ENCODE measurements around the gene TMEM151A.
"Not testable (repeated sequence)": the region's sequence is repeated elsewhere in the genome, so short reads cannot be mapped to it uniquely, and the experiment has no call there.

The TMEM151A gene
- total RNA-seq = 0.22 to 0.26 reads per million in 2 donors

- DNase-seq = no peak
These were observed at the start of gene TMEM151A for GRCh38 chr11:66291706-66292542. TSS of gene TMEM151A (plus strand) at chr11:66291894. CDS start at chr11:66292014, 120 bp downstream.

DNA sequence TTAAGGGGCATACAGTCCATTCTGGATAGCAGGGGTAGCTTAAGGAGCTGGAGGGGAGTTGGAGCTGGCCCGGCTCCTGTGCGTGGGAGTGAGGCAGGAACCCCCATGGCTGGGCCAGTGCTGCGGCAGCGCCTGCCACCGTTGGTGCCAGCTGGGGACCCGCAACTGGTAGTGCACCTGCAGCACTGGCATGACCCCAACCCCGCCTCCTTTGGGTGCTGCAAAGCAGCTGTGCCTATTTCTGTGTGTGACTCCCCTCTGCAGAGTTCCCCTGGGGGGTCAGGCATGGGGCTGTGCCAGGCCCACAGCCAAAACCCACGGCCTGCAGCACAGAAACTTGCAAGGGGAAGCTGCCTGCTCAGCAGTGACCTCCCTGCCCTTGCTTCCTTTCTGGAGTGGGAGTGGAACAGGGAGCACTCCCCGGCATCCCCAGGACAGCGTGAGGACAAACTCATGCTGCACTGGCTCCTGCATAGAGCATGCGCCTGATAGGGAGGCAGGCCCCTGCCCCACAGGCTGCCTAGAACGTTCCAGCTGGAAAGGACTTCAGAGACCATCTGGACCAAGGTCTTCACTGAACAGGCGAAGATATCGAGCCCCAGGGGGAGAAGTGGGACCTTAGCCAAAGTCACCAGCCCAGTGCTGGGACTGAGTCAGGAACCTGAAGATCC lies 49.5 kb upstream of the TMEM151A start:
- DNase-seq = no peak

DNA sequence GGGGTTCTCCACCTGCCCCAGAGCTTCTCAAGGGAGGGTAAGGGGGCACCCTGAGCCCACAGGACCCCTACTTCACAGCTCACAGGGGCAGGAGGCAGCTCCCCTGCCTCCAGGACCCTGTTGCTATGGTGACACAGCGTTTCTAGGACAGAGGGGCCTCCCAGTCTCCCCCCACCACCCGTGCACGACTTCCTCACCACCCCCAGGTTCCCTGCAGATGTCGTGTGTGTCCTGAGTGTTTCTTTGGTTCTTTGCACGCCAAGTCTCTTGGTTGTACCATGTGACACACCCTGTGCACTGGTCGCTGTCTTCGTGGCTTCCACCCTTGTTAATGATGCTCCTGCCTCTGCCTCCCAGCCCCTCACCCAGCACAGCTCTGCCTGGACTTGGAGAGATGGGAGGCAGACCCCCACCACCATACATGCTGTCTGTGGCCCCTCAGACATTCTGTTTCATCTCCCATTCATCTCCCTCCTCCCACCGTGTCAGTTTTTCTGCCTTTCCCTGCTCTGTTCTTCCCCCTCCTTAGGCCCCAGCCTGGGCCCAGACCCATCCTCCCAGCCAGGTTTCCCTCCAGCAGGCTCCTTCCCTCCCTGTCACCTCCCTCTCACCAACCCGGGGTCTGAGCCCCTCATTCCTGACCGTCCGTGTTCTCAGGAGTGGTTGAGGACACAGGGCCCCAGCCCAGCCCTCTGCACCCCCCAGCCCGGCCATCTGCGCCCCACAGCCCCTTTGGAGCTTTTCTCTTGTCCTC lies 47.7 kb upstream of the TMEM151A start:
- no peak for DNase-seq

GRCh38 chr11:66247295-66247694 lies 44.4 kb upstream of the TMEM151A start:
- DNase-seq = no peak

- DNase-seq = no peak
These were observed 43.9 kb upstream of the TMEM151A start for GRCh38 chr11:66247801-66248200.

DNA sequence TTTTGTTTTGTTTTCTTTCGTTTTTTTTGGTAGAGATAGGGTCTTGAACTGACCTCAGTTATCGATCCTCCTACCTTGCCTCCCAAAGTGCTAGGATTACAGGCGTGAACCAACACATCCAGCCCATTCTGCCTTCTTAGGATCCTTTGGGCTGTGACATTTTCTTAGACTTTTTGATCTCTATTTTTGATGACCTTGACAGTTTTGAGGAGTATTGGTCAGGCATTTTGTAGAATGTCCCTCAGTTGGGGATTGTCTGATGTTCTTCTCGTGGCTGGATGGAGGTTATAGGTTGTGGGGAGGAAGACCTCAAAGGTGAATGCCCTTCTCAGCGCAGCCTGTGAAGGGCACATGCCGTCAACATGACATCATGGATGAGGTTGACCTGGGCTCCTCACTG lies 42.8 kb upstream of the TMEM151A start:
- DNase-seq = no peak

- no peak for DNase-seq
These were observed 39.9 kb upstream of the TMEM151A start for GRCh38 chr11:66251809-66252208.

GRCh38 chr11:66253081-66253480 lies 38.6 kb upstream of the TMEM151A start:
- not testable (repeated sequence) for DNase-seq

- no peak for DNase-seq
These were observed 33.2 kb upstream of the TMEM151A start for GRCh38 chr11:66258473-66258893.

- no peak for DNase-seq
These were observed 32.5 kb upstream of the TMEM151A start for GRCh38 chr11:66259225-66259624.

DNA sequence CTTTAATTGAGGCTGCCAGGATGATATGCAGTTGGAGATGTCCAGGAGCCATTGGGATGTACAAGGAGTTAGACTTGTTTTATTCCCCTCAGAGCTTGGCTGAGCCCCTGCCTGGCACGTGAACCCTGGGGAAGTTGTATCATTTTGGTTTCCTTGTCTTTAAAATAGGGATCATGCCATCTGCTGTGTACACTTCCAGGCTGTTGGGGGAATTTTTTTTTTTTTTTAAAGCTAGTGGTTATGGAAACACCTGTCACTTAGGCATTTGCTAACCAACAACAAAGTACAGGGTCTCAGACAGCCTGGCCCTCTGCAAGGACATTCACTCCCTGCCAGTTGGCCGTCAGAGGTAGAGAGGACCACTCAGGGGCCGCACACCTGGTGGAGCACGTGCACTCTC lies 31.7 kb upstream of the TMEM151A start:
- DNase-seq = no peak

DNA sequence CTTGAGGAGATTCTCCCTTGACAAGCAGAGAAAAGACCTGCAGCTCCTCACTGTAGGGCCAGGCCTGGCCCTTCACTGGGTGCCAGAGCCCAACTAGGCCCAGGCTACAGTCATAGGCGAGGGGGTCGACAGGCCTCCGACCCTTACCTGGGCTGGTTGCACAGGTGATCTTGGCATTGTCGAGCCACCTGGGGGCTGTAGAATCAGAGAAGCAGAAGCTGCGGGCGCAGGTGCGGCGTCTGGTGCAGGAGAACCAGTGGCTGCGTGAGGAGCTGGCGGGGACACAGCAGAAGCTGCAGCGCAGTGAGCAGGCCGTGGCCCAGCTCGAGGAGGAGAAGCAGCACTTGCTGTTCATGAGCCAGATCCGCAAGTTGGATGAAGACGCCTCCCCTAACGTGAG lies 30.1 kb upstream of the TMEM151A start:
- no peak for DNase-seq

DNA sequence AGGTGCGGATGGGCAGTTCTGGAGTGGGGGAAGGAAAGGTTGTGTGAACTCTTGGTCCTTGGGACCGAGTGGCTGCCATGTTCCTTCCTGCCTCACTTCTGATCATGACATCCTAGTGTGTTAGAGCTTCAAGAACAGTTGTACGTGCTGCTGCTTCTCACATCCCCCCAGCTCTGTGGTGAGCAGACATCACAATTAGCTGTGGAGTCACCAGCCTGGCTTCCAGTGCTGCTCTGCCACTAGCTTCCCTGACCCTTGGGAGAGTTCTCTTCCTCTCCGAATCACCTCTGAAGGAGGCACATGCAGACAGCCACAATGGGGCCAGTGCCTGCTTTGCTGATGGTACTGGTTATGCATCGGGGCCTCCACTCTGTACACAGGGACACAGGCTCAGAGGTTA lies 29.5 kb upstream of the TMEM151A start:
- no peak for DNase-seq

DNA sequence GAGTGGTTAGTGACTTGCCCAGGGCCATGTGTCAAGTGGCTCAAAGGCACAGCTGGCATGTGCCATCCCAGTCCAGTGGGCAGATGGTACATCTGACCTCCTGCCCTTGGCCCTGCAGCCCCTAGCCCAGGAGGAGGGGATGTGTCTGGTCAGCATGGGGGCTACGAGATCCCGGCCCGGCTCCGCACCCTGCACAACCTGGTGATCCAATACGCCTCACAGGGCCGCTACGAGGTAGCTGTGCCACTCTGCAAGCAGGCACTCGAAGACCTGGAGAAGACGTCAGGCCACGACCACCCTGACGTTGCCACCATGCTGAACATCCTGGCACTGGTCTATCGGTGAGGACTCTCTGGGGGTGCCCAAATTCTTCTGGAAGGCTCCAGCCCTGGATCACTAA lies 29.0 kb upstream of the TMEM151A start:
- DNase-seq = no peak

DNA sequence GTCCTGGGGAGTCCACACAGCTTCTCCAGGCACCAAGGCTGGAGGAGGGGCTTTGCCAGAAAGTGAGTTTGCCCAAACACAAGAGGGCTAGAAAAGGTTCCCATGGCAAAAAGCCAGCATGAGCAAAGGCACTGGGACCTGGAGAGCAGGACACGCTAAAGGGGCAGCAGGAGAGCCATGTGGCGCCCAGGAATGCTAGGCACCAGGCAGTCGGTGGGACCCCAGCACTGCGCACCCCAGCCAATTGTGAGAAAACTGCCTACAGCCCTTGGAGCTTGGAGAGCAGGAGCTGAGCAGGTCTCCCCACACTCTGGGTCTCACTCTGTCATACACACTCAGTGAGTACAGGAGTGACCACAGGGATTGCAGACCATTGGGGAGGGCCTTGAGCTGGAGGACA lies 28.5 kb upstream of the TMEM151A start:
- no peak for DNase-seq

DNA sequence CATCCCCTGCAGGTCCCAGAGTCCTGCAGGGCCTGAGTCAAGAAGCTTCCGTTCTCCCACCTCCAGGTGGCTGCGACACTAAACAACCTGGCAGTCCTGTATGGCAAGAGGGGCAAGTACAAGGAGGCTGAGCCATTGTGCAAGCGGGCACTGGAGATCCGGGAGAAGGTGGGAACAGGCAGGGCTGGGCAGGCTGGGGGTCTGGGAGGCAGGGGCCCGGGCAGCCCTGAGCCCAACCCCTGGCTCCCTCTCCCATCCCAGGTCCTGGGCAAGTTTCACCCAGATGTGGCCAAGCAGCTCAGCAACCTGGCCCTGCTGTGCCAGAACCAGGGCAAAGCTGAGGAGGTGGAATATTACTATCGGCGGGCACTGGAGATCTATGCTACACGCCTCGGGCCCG lies 27.9 kb upstream of the TMEM151A start:
- DNase-seq = no peak

- DNase-seq = no peak
These were observed 27.3 kb upstream of the TMEM151A start for GRCh38 chr11:66264383-66264782.

GRCh38 chr11:66264914-66265313 lies 26.8 kb upstream of the TMEM151A start:
- no peak for DNase-seq

- no peak for DNase-seq
These were observed 25.9 kb upstream of the TMEM151A start for GRCh38 chr11:66265531-66266377.

DNA sequence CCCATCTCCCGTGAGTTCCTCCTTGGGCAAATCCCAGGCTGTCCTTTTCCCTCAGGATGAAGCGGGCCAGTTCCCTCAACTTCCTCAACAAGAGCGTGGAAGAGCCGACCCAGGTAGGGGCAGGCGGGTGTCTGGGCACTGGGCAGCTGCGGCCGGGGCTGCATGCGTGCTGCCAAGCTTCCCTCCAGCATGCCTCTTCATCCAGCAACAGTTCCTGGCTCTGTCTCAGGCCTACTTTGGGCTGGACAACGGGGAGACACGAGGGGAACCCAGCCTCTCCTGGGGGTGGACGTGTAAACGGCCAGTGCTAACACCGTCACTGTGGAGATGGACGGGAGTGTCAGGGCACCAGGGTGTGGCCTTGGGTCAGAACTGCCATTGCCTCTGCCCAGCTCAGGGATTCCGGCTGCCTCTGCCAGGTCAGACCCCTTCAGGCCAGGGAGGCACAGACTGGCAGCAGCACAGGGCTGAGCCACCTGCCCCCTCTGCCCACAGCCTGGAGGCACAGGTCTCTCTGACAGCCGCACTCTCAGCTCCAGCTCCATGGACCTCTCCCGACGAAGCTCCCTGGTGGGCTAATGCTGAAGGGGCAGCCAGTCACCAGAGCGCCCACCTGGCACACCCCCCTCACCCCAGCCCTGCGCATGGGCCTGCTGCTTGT lies 25.2 kb upstream of the TMEM151A start:
- no peak for DNase-seq

GRCh38 chr11:66267039-66267378 lies 24.7 kb upstream of the TMEM151A start:
- DNase-seq = no peak
